Measurements from ENCODE around the gene SLC26A8.
"Not testable (repeated sequence)": the region's sequence is repeated elsewhere in the genome, so short reads cannot be mapped to it uniquely, and the experiment has no call there.

The SLC26A8 gene

GRCh38 chr6:35931873-35932272 lies 92.6 kb downstream of the SLC26A8 start:
- H3K9me3 Mint-ChIP-seq; H3K36me3 Mint-ChIP-seq (ENCODE audit: low read depth); H3K4me1 Mint-ChIP-seq (ENCODE audit: low read depth); H3K27me3 Mint-ChIP-seq: not testable (repeated sequence)
- Mint-ChIP-seq H3K27ac (peak overlapping the region; percentile 15), H3K4me3 (peak overlapping the region; percentile 49)

- Mint-ChIP-seq H3K36me3 (ENCODE audit: low read depth) (peaks cover 6% of the 10 kb centered on the region), H3K27me3 (peaks cover 3% of the 10 kb centered on the region), H3K4me1 (ENCODE audit: low read depth) (peaks cover 6% of the 10 kb centered on the region), H3K4me3 (no peak overlapping the region), H3K9me3 (no peaks in the 10 kb centered on the region), H3K27ac (no peak overlapping the region)
Observed at GRCh38 chr6:35931120-35931561, 93.3 kb downstream of the SLC26A8 start.

DNA sequence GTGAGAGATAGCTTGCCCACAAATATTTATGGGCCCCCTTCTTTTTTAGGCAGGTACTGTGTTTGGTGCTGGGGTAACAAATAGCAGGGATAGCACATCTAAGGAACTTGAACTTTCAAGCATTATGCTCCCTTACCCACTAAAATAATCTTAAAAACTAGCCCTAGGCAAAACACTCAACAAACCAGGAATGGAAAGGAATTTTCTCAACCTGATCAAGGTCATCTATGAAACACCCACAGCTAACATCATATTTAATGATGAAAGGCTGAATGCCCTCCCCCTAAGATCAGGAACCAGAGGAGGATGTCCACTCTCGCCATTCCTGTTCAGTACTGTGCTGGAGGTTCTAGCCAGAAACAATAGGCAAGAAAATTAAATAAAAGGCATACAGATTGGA lies 94.8 kb downstream of the SLC26A8 start:
- no peak overlapping the region for H3K27ac Mint-ChIP-seq
- H3K9me3 Mint-ChIP-seq = no peaks in the 10 kb centered on the region
- H3K27me3 Mint-ChIP-seq = no peaks in the 10 kb centered on the region
- peaks cover 14% of the 10 kb centered on the region for H3K4me1 Mint-ChIP-seq (ENCODE audit: low read depth)
- no peak overlapping the region for H3K4me3 Mint-ChIP-seq
- peaks cover 6% of the 10 kb centered on the region for H3K36me3 Mint-ChIP-seq (ENCODE audit: low read depth)

DNA sequence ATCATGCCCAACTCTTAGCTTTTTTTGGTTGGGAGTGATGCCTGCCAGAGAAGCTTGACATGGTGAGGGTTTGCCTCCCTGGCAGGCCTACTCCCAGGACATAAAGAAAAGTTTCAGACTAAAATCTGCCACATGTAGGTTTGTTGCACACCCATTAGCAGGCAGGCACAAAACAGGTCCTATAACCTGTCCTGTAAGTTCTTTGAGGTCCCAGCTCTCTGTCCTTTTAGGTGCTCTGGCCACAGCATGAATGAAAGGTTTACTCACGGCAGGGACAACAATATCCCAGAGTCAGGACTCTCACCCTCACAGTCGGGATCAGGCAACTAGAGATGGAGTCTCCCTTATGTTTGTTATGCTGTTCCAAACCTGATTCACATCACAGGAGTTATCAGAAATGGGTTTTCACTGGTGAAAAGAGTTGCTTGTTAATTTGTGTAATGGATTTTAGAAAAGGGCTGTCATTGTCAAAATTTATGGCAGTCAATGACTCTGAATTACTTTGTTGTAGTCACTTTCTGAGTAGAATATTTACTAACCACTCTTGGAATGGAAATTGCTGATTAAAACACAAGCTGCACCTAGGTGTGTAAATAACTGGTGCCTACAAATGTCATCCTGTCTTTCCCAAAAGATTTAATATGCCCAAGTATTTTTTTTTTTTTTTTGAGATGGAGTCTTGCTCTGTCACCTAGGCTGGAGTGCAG lies 97.8 kb downstream of the SLC26A8 start:
- H3K27me3 Mint-ChIP-seq = no peaks in the 10 kb centered on the region
- no peak overlapping the region for H3K4me3 Mint-ChIP-seq
- peaks cover 18% of the 10 kb centered on the region for H3K4me1 Mint-ChIP-seq (ENCODE audit: low read depth)
- no peaks in the 10 kb centered on the region for H3K36me3 Mint-ChIP-seq (ENCODE audit: low read depth)
- H3K9me3 Mint-ChIP-seq = no peaks in the 10 kb centered on the region
- no peak overlapping the region for H3K27ac Mint-ChIP-seq

DNA sequence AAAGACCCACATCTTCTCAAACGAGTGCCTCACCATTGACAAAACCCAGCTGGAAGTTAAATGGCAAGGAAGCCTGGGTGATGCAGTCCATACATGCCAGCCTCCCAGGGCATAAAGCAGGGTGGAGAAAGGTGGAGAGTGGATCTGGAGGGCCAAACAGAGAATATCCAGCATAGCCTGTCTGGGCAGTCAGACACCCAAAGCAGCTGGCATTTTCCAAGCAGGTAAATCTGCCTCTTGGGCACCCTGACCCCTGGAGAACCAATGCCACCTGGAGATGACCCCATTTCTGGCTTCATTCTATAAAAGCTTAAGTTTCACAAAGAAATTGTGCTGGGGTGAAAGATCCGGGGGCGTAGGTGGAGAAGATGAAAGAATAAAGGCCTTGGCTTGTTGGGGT lies 98.5 kb downstream of the SLC26A8 start:
- no peaks in the 10 kb centered on the region for H3K9me3 Mint-ChIP-seq
- H3K36me3 Mint-ChIP-seq (ENCODE audit: low read depth) = no peaks in the 10 kb centered on the region
- H3K4me1 Mint-ChIP-seq (ENCODE audit: low read depth) = peaks cover 21% of the 10 kb centered on the region
- no peaks in the 10 kb centered on the region for H3K27me3 Mint-ChIP-seq
- no peak overlapping the region for H3K4me3 Mint-ChIP-seq
- H3K27ac Mint-ChIP-seq = no peak overlapping the region

GRCh38 chr6:35924146-35924545 lies 100.3 kb downstream of the SLC26A8 start:
- no peak overlapping the region for H3K27ac Mint-ChIP-seq
- H3K36me3 Mint-ChIP-seq (ENCODE audit: low read depth) = peaks cover 10% of the 10 kb centered on the region
- no peaks in the 10 kb centered on the region for H3K9me3 Mint-ChIP-seq
- peaks cover 28% of the 10 kb centered on the region for H3K4me1 Mint-ChIP-seq (ENCODE audit: low read depth)
- H3K27me3 Mint-ChIP-seq = no peaks in the 10 kb centered on the region
- no peak overlapping the region for H3K4me3 Mint-ChIP-seq

DNA sequence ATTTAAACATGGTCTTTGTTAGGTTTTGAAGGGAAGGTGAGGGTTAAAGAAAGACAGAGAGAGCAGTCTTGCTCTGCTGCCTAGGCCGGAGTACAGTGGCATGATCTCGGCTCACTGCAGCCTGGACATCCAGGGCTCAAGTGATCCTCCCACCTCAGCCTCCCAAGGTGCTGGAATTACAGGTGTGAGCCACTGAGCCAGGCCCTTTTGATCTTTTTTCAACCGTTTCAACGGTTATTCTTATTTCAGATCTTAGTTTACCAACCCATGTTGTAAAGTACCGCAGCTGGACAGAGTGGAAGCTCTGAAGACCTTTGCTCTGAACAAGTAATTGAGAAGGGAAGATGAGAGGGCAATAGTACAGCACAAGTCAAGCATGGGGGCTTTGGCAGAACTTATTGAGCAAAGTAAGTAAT lies 102.3 kb downstream of the SLC26A8 start:
- Mint-ChIP-seq H3K9me3 (no peaks in the 10 kb centered on the region), H3K36me3 (ENCODE audit: low read depth) (peaks cover 28% of the 10 kb centered on the region), H3K4me1 (ENCODE audit: low read depth) (peaks cover 48% of the 10 kb centered on the region), H3K27me3 (no peaks in the 10 kb centered on the region), H3K4me3 (peak overlapping the region; percentile 98), H3K27ac (no peak overlapping the region)

DNA sequence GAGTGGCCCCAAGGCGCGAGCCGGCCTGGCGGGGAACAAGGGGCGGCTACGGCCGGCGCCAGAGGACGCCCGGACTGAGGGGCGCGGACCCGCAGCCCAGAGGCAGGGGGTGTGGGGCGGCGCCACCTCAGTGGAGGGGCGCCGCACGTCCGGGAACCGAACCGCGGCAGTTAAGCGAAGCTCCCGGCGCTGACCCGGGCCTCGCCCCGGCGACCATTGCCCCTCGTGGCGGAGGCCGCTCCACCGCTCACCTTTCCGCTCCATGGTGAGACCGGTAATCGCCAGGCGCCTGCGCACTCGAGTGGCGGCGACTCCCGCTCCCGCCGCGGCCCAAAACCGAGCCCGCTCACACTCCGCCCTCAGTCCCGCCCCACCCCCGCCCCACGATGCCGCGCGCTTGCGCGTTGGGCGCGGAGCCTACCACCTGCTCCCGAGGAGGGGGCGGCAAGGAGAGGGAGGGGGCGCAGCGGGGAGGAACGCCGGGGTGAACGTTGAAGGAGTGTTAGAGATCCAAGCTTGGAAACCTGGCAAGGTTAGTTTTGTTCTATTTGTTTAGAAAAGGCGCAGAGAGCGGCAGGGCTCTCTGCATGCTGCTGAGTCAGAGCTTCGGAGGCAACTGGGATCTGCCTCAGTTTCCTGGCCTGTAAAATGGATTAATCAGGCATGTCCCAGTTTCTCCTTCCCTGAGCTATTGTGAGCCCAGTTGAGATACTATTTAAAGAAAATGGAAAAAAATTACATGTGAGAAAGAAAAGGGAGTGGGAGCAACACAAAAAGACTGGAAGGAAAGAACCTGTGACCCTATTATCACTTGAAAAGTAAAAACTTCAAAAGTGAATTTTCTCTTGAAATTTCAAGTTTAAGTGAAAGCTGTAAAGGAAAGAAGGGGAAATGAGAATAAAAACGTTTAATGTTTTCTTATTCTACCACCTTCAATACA lies 103.4 kb downstream of the SLC26A8 start, which contains the start of gene SRPK1:
SRPK1 (minus strand) TSS at position 306 of the 940 bp plus-strand sequence; CDS start at position 264, 42 bp downstream.
- peaks cover 52% of the 10 kb centered on the region for H3K4me1 Mint-ChIP-seq (ENCODE audit: low read depth)
- no peaks in the 10 kb centered on the region for H3K9me3 Mint-ChIP-seq
- H3K4me3 Mint-ChIP-seq = peak within 1 kb of the TSS; percentile 98
- H3K36me3 Mint-ChIP-seq (ENCODE audit: low read depth) = peaks cover 32% of the 10 kb centered on the region
- peak within 1 kb of the TSS; percentile 98 for H3K27ac Mint-ChIP-seq
- no peaks in the 10 kb centered on the region for H3K27me3 Mint-ChIP-seq

- H3K4me3 Mint-ChIP-seq = peak overlapping the region; percentile 98
Observed at GRCh38 chr6:35919827-35920751, 104.4 kb downstream of the SLC26A8 start.

DNA sequence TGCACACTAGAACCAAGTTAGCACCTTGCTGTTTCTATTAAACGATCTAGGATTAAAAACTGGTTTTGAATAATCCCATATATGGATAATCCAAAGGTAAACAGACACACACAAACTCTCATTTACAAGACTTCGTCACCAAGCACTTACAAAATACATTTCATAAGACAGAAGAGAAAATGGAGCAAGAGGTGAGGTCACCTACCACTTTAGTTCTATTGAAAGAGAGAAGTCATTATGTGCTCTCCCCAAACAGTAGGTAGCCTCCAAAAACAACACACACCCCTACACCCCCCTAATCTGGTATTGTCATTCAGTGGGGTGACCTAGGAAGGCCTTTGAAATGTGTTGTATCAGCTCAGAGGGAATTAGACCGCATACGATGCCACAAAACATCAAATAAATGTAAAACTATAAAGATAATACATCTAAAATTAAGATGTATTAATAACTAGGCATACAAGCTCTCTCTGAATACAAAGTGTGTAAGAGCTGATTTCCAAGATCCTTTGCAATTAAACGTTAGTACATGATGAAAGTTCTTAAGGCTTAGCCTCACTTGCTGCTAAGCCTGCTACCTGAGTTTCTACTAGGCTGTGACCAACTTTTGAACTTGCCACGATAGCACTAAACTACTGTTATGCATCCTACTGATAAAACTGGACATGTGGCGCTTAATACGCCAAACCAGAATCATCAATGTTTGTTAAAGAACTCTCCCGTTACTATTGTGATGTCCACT lies 105.2 kb downstream of the SLC26A8 start:
- peaks cover 42% of the 10 kb centered on the region for H3K4me1 Mint-ChIP-seq (ENCODE audit: low read depth)
- peak overlapping the region; percentile 98 for H3K4me3 Mint-ChIP-seq
- no peaks in the 10 kb centered on the region for H3K9me3 Mint-ChIP-seq
- H3K36me3 Mint-ChIP-seq (ENCODE audit: low read depth) = peaks cover 39% of the 10 kb centered on the region
- H3K27me3 Mint-ChIP-seq = no peaks in the 10 kb centered on the region
- peak overlapping the region; percentile 98 for H3K27ac Mint-ChIP-seq

More at GRCh38 chr6:35919827-35920751, 104.4 kb downstream of the SLC26A8 start:
- peak overlapping the region; percentile 98 for H3K27ac Mint-ChIP-seq
- no peaks in the 10 kb centered on the region for H3K9me3 Mint-ChIP-seq
- H3K36me3 Mint-ChIP-seq (ENCODE audit: low read depth) = peaks cover 36% of the 10 kb centered on the region
- peaks cover 48% of the 10 kb centered on the region for H3K4me1 Mint-ChIP-seq (ENCODE audit: low read depth)
- H3K27me3 Mint-ChIP-seq = no peaks in the 10 kb centered on the region

- not testable (repeated sequence) for H3K27ac Mint-ChIP-seq, H3K27me3 Mint-ChIP-seq, H3K9me3 Mint-ChIP-seq
- peaks cover 39% of the 10 kb centered on the region for H3K4me1 Mint-ChIP-seq (ENCODE audit: low read depth)
- peak overlapping the region; percentile 98 for H3K4me3 Mint-ChIP-seq
- peaks cover 63% of the 10 kb centered on the region for H3K36me3 Mint-ChIP-seq (ENCODE audit: low read depth)
Observed at GRCh38 chr6:35916893-35917292, 107.5 kb downstream of the SLC26A8 start.

DNA sequence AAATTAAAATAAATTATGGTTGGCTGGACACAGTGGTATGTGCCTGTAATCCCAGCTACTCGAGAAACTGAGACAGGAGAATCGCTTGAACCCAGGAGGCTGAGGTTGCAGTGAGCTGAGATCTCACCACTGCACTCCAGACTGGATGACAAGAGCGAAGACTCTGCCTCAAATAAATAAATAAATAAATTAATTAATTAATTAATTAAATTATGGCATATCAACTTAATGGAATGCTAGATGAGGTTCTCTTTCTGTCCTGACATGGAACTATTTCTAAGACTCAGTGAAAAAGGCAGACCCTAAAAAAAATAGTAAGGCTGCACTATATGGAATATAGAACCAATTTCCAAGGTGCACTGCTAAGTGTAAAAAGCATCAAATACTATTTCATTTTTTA lies 108.4 kb downstream of the SLC26A8 start:
- H3K36me3 Mint-ChIP-seq (ENCODE audit: low read depth) = peaks cover 71% of the 10 kb centered on the region
- no peak overlapping the region for H3K4me3 Mint-ChIP-seq
- no peaks in the 10 kb centered on the region for H3K27me3 Mint-ChIP-seq
- no peak overlapping the region for H3K27ac Mint-ChIP-seq
- peaks cover 34% of the 10 kb centered on the region for H3K4me1 Mint-ChIP-seq (ENCODE audit: low read depth)
- peaks cover 1% of the 10 kb centered on the region for H3K9me3 Mint-ChIP-seq

- H3K9me3 Mint-ChIP-seq = peaks cover 9% of the 10 kb centered on the region
- peaks cover 79% of the 10 kb centered on the region for H3K36me3 Mint-ChIP-seq (ENCODE audit: low read depth)
- H3K4me3 Mint-ChIP-seq = no peak overlapping the region
- no peaks in the 10 kb centered on the region for H3K27me3 Mint-ChIP-seq
- H3K4me1 Mint-ChIP-seq (ENCODE audit: low read depth) = peaks cover 29% of the 10 kb centered on the region
- H3K27ac Mint-ChIP-seq = no peak overlapping the region
Observed at GRCh38 chr6:35914536-35914935, 109.9 kb downstream of the SLC26A8 start.
